ENCODE results near the gene CREM. TPM values are rescaled to one million over a fixed set of nuclear protein-coding genes. Genes with fewer than 3 reads are reported as not detected.

The CREM gene
- total RNA-seq, 1 experiment from 2014 or later = 20.0 TPM

DNA sequence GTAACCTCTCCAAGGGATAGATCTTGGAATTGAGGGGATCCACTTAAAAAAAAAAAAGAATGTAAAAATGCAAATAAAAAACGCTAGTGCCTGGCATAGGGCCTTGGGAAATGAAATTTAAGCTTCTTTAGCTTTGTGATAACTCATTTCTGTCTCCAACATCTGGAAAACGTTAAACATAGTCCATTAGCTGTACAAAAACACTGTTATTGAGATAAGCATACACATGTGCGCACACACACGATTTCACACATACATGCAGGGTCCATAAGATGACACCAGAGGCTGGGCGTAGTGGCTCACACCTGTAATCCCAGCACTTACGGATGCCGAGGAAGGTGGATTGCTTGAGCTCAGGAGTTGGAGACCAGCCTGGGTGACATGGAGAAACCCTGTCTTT is 22.8 kb upstream of the CREM start:
- no peak overlapping the region for H3K23ac ChIP-seq (ENCODE audit: insufficient read length, low read depth, low read length)
- no peak for DNase-seq
- Mint-ChIP-seq H3K4me3 (no peak overlapping the region), H3K27ac (no peak overlapping the region), H3K27me3 (ENCODE audit: low read depth) (no peaks in the 10 kb centered on the region; the same call in 1 of the 2 replicates), H3K36me3 (ENCODE audit: insufficient read depth in 1 of 3, low read depth in 3 of 3) (no peaks in the 10 kb centered on the region), H3K9me3 (no peaks in the 10 kb centered on the region), H3K4me1 (no peaks in the 10 kb centered on the region)
- no peak overlapping the region for H2BK20ac ChIP-seq (ENCODE audit: low read depth, low read length, poor library complexity, severe bottlenecking)
- no peaks in the 10 kb centered on the region for H3K23me2 ChIP-seq (ENCODE audit: insufficient read length, low read depth, low read length, poor library complexity, severe bottlenecking)
- H4K8ac ChIP-seq (replicated peaks; ENCODE audit: insufficient read length, low read depth, low read length) = no peak overlapping the region
- no peak overlapping the region for H4K5ac ChIP-seq (ENCODE audit: insufficient read length, low read depth, low read length)
- no peaks in the 10 kb centered on the region for H4K20me1 ChIP-seq (ENCODE audit: control insufficient read depth, insufficient read depth, insufficient read length)
- H3K14ac ChIP-seq (ENCODE audit: insufficient read depth, low read length) = no peak overlapping the region
- H3K4me2 ChIP-seq (ENCODE audit: insufficient read depth, insufficient read length, low read length) = no peak overlapping the region
- TF ChIP-seq, protein P1, sequence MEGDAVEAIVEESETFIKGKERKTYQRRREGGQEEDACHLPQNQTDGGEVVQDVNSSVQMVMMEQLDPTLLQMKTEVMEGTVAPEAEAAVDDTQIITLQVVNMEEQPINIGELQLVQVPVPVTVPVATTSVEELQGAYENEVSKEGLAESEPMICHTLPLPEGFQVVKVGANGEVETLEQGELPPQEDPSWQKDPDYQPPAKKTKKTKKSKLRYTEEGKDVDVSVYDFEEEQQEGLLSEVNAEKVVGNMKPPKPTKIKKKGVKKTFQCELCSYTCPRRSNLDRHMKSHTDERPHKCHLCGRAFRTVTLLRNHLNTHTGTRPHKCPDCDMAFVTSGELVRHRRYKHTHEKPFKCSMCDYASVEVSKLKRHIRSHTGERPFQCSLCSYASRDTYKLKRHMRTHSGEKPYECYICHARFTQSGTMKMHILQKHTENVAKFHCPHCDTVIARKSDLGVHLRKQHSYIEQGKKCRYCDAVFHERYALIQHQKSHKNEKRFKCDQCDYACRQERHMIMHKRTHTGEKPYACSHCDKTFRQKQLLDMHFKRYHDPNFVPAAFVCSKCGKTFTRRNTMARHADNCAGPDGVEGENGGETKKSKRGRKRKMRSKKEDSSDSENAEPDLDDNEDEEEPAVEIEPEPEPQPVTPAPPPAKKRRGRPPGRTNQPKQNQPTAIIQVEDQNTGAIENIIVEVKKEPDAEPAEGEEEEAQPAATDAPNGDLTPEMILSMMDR (conservative IDR thresholded peaks at IDR 0.05) = no peak
- no peak overlapping the region for H2BK5ac ChIP-seq (ENCODE audit: insufficient read length, low read length)
- H2BK15ac ChIP-seq (ENCODE audit: low read depth, low read length) = no peak overlapping the region
- no peak overlapping the region for H2AK5ac ChIP-seq (ENCODE audit: insufficient read length, low read length)
- no peak overlapping the region for H3K9ac ChIP-seq (ENCODE audit: extremely low read depth, insufficient read length, low read length)
- no peak overlapping the region for H3T11ph ChIP-seq (ENCODE audit: low read length)
- no CpG with 5 or more reads among the region's 7 CpGs for WGBS (ENCODE audit: extremely low coverage, insufficient read length, low lambda C conversion rate)
- H3K79me1 ChIP-seq (ENCODE audit: insufficient read depth, low read depth, low read length, poor library complexity, severe bottlenecking) = no peaks in the 10 kb centered on the region
- no peaks in the 10 kb centered on the region for H3K27me3 ChIP-seq (ENCODE audit: insufficient read depth, low read length)
- no peaks in the 10 kb centered on the region for H3K79me2 ChIP-seq (ENCODE audit: insufficient read depth, low read length)
- no peak overlapping the region for H3K4ac ChIP-seq (ENCODE audit: low read depth, low read length)
- H3K27ac ChIP-seq (ENCODE audit: insufficient read length, low read depth, low read length) = no peak overlapping the region
- no peak overlapping the region for H3K18ac ChIP-seq (ENCODE audit: insufficient read length, low read depth, low read length)
- H2AFZ ChIP-seq (ENCODE audit: low read length) = no peak overlapping the region
- no peak overlapping the region for H3K56ac ChIP-seq (ENCODE audit: insufficient read length, low read depth, low read length)
- H2BK12ac ChIP-seq (ENCODE audit: insufficient read length, low read depth, low read length) = no peak overlapping the region
- no peak overlapping the region for H4K91ac ChIP-seq (ENCODE audit: insufficient read length, low read depth, low read length)
- no peak overlapping the region for H2BK120ac ChIP-seq (ENCODE audit: low read depth, low read length, poor library complexity, severe bottlenecking)
- H3K9me3 ChIP-seq (ENCODE audit: control insufficient read depth, low read depth, low read length) = no peaks in the 10 kb centered on the region
- H3K4me1 ChIP-seq (ENCODE audit: insufficient read depth, low read length) = no peaks in the 10 kb centered on the region
